Ammon's horn (tissue), 1 donor: Measurements from ENCODE around the gene NRP1.
"Not testable (repeated sequence)": the region's sequence is repeated elsewhere in the genome, so short reads cannot be mapped to it uniquely, and the experiment has no call there.

Experiments used
- DNase-seq: peaks from one replicate; pipeline ENCODE4 v3.0.0-alpha.2; 2016; ENCODE audit warnings: low spot score

Gene NRP1

GRCh38 chr10:33150889-33151288, 183.6 kb downstream of the NRP1 start:
- no peak for DNase-seq

- no peak for DNase-seq
Measured at GRCh38 chr10:33150146-33150545, 184.3 kb downstream of the NRP1 start.

GRCh38 chr10:33147013-33147310, 187.5 kb downstream of the NRP1 start:
- no peak for DNase-seq

GRCh38 chr10:33146189-33147012, 188.1 kb downstream of the NRP1 start:
- no peak for DNase-seq

GRCh38 chr10:33145451-33146188, 188.8 kb downstream of the NRP1 start:
- DNase-seq = peak; percentile 65

- DNase-seq = peak; percentile 48
Measured at GRCh38 chr10:33143160-33143728, 191.2 kb downstream of the NRP1 start.

GRCh38 chr10:33142295-33142694, 192.2 kb downstream of the NRP1 start:
- no peak for DNase-seq

- no peak for DNase-seq
Measured at GRCh38 chr10:33141251-33141650, 193.2 kb downstream of the NRP1 start.

GRCh38 chr10:33139181-33139646, 195.3 kb downstream of the NRP1 start:
- no peak for DNase-seq

GRCh38 chr10:33138686-33139085, 195.8 kb downstream of the NRP1 start:
- not testable (repeated sequence) for DNase-seq

GRCh38 chr10:33137356-33138005, 197.0 kb downstream of the NRP1 start:
- no peak for DNase-seq

- no peak for DNase-seq
Measured at GRCh38 chr10:33136781-33137180, 197.7 kb downstream of the NRP1 start.

GRCh38 chr10:33136271-33136670, 198.2 kb downstream of the NRP1 start:
- no peak for DNase-seq

GRCh38 chr10:33134011-33134751, 200.3 kb downstream of the NRP1 start:
- DNase-seq = peak; percentile 41

GRCh38 chr10:33133557-33133956, 200.9 kb downstream of the NRP1 start:
- DNase-seq = no peak

- DNase-seq = no peak
Measured at GRCh38 chr10:33132626-33133025, 201.8 kb downstream of the NRP1 start.

GRCh38 chr10:33129996-33130386, 204.5 kb downstream of the NRP1 start:
- no peak for DNase-seq

- DNase-seq = no peak
Measured at GRCh38 chr10:33129141-33129995, 205.1 kb downstream of the NRP1 start.

- DNase-seq = no peak
Measured at GRCh38 chr10:33127622-33128021, 206.8 kb downstream of the NRP1 start.
